T-helper 22 cell (primary cell): ENCODE data around the gene TMEM108.

Source experiments
- DNase-seq: peaks from one replicate; pipeline ENCODE4 v3.0.0-alpha.2; 2020; ENCODE audit warnings: low read depth

Gene TMEM108

DNA sequence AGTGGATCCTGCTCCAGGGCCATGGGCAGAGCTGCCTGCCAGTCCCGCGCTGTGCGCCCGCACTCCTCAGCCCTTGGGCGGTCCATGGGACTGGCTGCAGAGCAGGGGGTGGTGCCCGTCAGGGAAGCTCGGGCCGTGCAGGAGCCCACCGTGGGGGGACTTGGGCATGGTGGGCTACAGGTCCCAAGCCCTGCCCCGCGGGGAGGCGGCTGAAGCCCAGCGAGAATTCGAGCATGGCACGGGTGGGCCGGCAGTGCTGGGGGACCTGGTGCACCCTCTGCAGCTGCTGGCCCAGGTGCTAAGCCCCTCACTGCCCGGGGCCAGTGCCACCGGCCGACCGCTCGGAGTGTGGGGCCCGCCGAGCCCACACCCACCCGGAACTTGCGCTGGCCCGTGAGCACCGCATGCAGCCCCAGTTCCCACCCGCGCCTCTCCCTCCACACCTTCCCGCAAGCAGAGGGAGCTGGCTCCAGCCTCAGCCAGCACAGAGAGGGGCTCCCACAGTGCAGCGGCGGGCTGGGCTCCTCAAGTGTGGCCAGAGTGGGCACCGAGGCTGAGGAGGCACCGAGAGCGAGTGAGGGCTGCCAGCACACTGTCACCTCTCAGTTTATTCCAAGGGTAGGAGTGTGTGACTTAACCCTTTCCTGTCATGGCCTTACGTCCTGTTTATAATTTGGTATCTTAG, 129.3 kb downstream of the TMEM108 start:
- DNase-seq: no peak

DNA sequence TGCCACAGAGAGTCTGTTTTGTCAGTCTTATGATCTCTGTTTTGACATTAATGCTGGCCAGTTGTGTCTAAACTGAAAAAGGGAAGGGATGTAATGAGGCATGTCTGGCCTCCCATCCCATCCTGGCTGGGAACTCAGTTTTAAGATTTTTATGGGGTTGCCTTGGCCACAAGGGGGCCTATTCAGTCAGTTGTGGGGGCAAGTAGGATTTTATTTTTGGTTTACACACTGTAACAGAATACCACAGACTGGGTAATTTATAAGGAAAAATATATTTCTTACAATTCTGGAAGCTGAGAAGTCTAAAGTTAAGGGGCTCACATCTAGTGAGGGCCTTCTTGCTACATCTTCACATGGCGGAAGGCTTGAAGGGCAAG, 129.8 kb downstream of the TMEM108 start:
- DNase-seq: no peak

DNA sequence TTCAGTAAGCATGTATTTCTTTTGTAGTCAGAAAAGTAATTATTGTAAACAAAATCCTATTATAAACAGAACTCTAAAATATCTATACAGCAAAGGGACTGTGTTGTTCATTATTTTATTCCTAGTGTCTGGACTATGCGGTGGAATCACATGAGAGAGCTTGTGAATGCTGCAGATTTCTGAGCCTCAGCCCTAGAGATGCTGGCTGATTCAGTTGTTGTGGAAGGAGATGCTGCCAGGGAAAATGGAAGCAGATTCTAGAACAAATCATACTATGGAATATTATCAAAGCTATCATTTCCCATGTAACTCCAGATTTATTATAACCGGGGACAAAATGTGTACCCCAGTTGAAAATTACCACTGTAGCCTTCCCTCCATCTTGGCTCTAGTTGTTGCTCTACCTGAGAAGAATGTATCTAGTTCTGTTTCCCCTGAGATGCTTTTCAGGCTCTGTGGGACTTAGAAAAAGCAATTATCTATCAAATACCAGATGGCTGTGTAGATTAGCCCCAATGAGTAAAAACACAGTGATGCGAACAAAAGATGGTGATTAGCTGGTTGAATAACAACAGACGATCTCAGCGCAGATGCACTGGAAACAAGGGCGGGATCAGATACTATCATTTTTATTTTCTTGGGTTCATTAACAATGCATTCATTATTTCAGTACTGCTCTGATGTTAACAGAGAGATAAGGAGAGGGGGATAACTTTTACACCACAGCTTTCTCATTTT, 131.3 kb downstream of the TMEM108 start:
- DNase-seq: no peak

GRCh38 chr3:133171831-133172230, 133.6 kb downstream of the TMEM108 start:
- no peak for DNase-seq

DNA sequence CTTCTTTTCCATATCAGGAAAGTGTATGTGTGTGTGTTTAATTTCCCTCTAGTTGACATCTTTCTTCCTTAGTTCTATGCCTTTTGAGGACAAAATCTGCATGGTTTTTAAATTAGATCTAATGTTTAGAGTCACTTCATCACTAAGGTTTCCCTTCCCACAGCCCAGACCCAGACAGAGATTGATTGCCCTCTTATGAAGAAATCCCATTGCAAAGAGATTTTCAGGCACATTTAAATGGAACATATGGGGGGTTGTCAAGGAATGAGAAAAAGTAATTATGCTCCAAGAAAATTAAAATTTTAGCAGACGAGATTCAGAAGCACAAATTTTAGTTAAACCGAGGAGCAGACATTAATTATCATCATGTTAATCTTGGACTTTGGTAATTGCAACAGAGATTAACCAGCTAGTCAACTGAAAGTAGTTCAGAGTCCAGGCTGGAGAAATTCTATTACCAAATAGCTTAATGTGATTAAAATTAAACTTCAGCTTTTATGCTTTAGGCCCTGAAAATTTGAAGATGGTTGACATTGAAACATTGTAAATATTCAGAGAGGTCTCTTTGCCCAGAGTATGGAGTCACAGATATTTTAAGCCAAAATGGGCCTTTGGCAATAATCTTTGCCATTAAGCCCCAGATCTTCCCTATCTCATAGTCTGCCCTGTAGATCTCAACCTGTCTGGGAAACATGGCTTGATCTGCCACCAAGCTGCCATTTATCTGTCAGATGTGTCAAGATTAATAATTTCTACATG, 143.4 kb downstream of the TMEM108 start:
- no peak for DNase-seq

GRCh38 chr3:133187870-133188379, 149.7 kb downstream of the TMEM108 start:
- DNase-seq: no peak

DNA sequence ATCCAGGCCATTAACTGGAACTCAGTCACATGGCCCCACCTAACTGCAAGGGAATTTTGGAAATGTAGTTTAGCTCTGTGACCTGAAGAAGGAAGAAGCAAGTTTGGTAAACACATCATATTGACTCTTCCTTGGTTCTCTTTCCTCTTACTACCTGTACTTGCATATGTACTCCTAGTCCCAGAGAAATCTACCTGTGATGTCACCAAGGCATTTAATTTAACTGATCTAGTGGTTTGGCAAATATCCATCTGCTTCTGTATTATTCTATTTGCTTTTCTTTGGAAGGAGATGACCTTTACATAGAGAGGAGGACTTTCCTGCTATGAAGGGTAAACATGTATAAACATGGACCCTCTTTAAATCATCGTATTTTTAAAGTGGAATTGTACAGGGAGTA, 150.8 kb downstream of the TMEM108 start:
- no peak for DNase-seq

DNA sequence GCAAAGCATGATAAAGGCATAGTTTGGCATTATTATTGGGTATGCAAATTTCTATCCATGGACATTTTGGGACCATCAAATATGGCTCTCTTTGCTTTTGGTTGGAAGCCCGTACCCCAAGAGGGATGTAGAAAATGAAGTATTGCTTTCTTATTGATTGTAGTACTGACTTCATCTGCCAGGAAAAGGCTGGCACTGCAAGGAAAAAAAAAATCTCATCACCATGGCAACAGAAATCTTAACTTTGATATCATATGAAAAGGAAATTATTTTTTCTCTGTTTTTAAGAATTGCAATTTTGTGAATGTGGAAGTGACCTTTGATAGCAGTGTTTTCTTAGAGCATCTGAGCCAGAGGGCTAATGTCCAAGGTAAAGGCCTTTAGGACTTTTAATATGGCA, 151.7 kb downstream of the TMEM108 start:
- no peak for DNase-seq

DNA sequence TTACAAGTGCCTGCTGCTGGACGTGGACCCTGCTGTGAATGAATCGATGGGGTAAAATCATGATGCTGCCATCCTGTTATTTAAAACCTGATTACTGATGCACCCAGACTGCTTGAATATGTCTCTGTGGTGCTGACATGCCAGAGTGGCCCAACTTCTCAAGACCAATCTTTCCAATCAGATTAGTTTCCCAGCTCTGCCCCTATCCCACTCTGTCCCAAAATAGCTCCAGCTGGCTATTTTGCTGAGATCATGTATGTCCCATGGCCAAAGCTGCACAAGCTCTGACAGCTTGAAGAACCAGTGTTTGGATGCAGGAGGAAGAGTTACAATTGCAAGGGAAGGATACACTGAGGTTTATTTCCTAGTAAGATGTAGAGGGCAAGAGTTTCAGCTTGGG, 153.6 kb downstream of the TMEM108 start:
- no peak for DNase-seq

DNA sequence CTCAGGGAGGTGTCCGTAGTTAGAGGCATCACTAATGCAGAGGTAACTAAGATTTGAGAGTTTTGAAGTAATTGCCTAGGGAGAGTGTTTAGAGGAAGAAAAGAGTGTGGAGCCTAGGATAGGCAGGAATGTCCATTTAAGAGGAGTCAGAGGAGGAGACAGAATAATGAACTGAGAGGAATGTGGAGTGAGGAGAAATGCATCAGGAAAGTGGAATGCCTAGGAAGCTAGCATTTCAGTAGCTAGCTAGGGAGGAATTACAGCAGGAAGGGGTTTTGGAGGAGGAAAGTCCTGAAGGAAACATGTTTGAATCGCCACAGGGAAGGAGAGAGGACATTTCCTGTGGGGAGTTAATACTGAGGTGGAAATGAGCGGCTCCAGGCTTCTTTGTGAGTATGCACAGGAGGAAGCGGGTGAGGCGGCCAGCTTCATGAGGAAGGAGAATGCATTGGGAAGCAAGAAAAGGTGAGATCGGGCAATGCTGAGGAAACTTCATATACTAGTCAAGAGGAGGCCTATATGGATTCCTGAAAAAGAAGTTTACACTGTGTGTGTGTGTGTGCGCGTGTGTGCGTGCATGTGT, 154.3 kb downstream of the TMEM108 start:
- DNase-seq: no peak

- DNase-seq: no peak
Measured at GRCh38 chr3:133192967-133193366, 154.8 kb downstream of the TMEM108 start.

DNA sequence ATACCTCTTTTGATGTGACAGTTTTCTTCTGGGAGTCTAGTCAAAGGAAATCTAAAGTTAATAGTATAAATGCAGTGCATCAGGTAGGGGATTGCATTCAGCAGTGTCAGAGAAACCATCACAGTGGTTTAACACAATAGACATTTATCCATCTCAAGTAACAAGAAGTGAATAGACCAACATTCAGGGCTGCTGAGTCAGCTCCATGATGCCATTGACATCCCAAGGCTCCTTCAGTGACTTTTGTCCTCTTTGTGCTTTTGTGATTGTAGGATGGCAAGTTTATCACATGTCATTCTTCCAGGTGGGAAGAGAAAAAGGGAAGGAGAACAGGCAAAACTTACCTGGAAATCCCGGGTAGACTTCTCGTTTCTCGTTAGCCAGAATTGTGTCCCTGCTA, 158.3 kb downstream of the TMEM108 start:
- no peak for DNase-seq

GRCh38 chr3:133197619-133198018, 159.4 kb downstream of the TMEM108 start:
- DNase-seq: no peak

DNA sequence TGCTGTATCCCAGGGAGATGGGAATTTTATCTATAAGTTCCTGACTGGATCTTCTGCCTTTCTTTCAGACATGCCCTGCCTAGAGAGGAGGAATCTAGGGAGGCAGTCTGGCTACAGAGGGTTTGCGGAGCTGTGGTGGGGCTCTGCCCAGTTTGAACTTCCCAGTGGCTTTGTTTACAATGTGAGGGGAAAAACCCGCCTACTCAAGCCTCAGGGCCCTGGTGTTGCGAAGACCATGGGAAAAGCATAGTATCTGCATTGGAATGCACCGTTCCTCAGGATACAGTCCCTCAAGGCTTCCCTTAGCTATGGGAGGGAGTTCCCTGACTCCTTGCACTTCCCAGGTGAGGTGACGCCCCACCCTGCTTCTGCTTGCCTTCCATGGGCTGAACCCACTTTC, 168.7 kb downstream of the TMEM108 start:
- DNase-seq: no peak

- DNase-seq: no peak
Measured at GRCh38 chr3:133208184-133208583, 170.0 kb downstream of the TMEM108 start.

DNA sequence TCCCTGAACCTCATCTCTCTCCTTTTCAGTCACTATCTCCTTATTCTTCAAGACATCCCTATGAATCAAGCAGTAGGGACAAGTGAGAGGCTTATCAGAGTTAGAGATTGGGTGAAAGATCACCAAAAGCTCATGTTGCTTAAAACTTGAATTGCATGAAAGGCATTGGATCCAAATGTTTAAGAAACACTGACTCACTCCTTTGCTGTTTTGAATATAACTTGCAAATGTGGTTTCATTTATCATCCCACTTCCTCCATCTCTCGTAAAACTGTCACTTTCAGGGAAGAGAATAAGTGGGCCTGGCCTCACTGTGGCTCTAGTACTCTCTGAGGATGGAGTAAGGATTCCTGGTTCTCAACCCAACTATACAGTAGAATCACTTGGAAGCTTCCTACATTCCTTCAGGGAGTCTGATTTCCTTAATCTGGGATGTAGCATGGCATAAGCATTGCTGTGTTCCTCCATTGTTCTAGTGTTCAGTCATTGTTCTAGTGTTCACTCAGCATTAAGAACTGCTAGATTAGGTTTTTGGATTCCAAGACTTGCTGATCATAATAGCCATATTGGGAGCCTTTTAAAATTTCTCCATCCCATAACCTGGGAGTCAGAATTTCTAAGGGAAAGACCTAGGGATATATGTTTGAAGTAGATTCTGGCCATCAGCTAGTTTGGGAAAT, 171.8 kb downstream of the TMEM108 start:
- no peak for DNase-seq

DNA sequence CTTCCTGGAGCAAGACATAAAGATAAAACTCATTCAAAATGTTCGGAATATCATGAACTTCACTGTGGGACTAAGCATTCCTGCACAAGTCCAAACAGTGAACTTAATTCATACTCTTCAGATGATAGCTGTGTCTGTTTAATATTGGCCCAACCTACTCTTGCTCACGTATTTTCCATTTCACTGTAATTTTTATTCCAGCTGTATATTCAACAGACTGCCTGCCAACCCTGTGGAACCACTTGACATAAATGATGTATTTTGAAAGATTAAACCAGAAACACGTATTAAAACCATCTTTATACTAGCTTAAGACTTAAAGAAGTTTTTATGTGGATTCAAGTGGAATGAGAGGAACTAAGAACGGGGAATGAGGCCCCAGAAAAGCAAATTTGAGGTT, 172.5 kb downstream of the TMEM108 start:
- DNase-seq: no peak

GRCh38 chr3:133211449-133211848, 173.3 kb downstream of the TMEM108 start:
- DNase-seq: no peak

- DNase-seq: no peak
Measured at GRCh38 chr3:133211856-133212255, 173.7 kb downstream of the TMEM108 start.

DNA sequence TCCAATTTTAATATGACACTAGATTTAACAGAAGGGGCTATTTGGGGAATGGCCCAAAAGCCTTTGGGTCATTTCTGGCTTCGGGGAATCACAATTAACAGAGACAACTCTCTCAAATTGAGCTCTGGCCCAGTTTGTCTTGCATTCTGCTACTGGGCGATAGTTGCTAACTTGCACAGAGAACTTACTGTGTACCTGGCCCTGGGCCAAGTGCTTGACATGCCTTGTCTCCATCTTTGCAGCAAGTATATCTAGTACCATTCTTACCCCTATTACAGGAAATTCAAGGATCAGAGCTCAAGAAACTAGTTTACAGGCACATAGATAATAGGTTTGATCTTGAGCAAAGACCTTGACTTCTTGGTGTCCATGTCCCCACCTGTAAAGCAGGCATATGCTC, 175.7 kb downstream of the TMEM108 start:
- DNase-seq: no peak

DNA sequence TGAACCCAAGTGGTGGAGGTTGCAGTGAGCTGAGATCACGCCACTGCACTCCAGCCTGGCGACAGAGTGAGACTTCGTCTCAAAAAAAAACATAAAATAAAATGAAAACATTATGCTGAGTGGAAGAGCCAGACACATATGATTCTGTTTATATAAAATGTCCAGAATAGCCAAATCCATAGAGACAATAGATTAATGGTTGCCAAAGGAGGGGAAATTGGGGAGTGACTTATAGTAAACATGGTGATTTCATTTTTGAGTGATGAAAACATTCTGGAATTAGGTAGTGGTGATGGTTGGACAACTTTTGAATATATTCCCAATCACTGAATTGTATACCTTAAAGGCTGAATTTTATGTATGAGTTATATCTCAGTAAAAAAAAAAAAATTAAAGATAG, 189.6 kb downstream of the TMEM108 start:
- DNase-seq: no peak

DNA sequence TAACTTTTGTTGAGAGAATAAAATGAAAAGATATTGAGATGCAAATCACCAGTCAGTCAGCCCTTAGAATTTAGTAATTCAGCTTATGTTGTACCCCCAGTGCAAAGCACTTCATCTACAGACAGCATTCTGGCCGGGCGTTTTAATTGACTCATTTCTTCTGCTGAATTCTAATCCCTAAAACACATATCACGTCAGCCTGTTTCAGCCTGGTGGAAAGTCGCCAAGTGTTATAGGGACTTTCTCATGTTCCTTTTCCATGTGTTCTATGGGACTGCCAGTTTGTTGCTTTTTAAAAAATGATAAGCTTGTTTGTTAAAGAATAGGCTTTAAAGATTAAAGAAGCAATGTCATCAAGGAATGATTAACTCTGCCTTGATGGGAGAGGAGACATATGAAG, 192.0 kb downstream of the TMEM108 start:
- no peak for DNase-seq
